Prostate gland (tissue), 2 donors: ENCODE measurements around the gene AUTS2.

Experiments
- POLR2A ChIP-seq: fragments of 450-650 bp; IDR thresholded peaks from one replicate; pipeline ENCODE4 v1.6.1; 2016; ENCODE audit warnings: antibody characterized with exemption, mild to moderate bottlenecking
- TF ChIP-seq, protein P1 (sequence below), 4 experiments: fragments of 200-600 bp in 2 of 4; fragments of 450-650 bp in 2 of 4; sonication (generic) in 2 of 4; IDR thresholded peaks; 1 replicate in 3 of 4; 2 replicates in 1 of 4; pipeline ENCODE4 v1.5.1; 2016 to 2019; ENCODE audit warnings: antibody characterized with exemption in 4 of 4, mild to moderate bottlenecking in 2 of 4, moderate library complexity in 2 of 4

DNA sequence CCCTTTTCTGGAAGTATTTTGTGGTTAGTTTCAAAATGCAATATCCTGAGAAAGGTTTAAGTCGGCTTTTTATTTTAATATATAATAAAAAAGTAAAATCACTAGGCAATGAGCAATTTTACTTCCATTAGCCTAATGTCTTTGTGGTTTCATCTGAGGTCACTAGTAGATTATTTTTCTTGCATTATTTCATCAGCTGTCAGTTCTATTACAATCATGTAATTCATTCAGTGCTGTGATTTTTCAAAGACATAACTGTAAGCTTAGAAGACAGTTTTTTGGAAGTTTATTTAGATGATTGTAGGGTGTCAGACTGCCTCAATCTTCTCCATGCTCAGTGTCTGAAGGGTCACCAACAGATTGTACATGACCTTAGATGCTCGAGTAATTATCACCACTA lies 965.7 kb downstream of the AUTS2 start:
- TF ChIP-seq, protein P1, sequence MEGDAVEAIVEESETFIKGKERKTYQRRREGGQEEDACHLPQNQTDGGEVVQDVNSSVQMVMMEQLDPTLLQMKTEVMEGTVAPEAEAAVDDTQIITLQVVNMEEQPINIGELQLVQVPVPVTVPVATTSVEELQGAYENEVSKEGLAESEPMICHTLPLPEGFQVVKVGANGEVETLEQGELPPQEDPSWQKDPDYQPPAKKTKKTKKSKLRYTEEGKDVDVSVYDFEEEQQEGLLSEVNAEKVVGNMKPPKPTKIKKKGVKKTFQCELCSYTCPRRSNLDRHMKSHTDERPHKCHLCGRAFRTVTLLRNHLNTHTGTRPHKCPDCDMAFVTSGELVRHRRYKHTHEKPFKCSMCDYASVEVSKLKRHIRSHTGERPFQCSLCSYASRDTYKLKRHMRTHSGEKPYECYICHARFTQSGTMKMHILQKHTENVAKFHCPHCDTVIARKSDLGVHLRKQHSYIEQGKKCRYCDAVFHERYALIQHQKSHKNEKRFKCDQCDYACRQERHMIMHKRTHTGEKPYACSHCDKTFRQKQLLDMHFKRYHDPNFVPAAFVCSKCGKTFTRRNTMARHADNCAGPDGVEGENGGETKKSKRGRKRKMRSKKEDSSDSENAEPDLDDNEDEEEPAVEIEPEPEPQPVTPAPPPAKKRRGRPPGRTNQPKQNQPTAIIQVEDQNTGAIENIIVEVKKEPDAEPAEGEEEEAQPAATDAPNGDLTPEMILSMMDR (IDR thresholded peaks at IDR 0.05) = no peak
- no peak for TF ChIP-seq POLR2A
